GM21717 (cell line): ENCODE results near the gene SLC46A3.
"Not testable (repeated sequence)": the region's sequence is repeated elsewhere in the genome, so short reads cannot be mapped to it uniquely, and the experiment has no call there.

Source experiments
- ATAC-seq: cut with Tn5 transposase; IDR thresholded peaks from one replicate; pipeline ENCODE4 v1.9.1; 2021; ENCODE audit warnings: mild to moderate bottlenecking, moderate library complexity; ENCODE audit not compliant: unreplicated experiment

SLC46A3 gene

GRCh38 chr13:28684257-28684656, 34.5 kb downstream of the SLC46A3 start:
- no peak for ATAC-seq

- ATAC-seq = not testable (repeated sequence)
Measured at GRCh38 chr13:28683169-28683568, 35.6 kb downstream of the SLC46A3 start.

DNA sequence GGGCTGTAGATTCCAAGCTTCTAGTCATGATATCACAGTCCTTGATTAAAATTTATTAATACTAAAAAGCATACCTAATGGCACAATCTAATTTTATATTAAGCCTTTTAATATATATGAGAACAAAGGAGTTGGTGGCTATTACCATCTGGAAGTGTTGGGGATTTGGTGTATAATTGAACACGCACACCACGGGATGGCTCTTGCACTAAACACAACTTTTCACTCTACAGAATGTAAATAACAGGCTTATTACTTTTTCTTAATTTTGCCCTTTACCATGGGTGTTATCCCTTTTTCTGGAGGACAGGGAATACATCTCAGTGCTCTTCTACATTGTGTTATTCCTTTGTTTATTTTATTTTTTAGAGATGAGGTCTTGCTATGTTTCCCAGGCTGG, 38.2 kb downstream of the SLC46A3 start:
- no peak for ATAC-seq

DNA sequence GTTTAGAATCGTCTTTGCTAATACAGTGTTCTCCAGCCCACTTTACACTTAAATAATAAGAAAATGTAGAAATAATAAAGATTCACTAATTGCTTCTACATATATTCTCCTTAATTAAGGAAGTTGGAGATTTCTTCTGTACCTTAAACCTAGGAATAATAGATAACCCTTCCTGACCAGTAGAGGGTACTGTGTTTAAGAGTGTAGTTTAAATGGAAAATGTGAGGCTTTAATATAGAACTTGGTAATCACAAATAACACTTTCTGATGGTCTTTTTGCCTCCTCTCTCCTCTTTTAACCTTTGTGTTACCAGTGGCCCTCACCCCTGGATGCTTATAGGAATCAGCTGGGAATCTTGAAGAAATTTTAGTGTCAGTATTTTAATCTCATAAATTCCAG, 39.1 kb downstream of the SLC46A3 start:
- ATAC-seq = no peak

- no peak for ATAC-seq
Measured at GRCh38 chr13:28678809-28679208, 40.0 kb downstream of the SLC46A3 start.

- ATAC-seq = no peak
Measured at GRCh38 chr13:28671126-28671792, 47.5 kb downstream of the SLC46A3 start.

DNA sequence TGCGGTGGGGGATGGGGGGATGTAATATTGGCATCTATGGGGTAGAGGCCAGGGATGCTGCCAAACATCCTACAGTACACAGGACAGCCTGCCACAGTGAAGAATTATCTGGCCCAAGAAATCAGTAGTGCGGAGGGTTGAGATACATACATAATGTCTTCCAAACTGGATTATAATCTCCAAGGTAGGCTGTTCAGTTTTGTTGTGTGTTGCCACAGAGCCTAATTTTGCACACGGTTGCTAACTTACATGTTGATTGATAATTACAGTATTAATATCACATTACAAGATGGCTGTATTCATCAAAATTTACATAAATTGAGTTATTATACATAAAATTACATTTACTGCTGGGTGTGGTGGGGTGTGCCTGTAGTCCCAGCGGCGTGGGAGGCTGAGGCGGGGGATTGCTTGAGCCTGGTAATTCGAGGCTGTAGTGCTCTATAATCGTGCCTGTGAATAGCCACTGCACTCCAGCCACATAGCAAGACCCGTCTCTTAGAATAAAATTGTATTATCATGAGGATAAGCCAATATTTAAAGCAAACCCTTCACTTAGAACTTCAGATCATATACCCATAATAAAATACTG, 51.8 kb downstream of the SLC46A3 start:
- ATAC-seq = no peak

DNA sequence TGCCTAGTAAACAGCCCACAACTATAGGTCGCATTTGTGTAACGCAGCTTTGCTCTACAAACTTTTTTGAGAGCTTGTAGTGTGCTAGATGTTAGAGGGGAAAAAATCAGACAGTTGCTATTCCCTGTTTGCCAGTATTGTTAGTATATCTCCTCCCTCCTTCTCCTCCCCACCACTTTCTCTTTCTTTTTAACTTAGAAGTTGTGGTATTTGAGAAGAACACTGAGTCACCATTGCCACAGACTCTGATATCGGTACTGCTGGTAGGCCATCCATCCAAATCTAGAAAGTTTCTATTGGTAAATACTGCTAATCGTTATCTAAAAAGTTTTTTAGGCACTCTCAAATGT, 59.2 kb downstream of the SLC46A3 start:
- ATAC-seq = peak; percentile 39

GRCh38 chr13:28658796-28659620, 59.8 kb downstream of the SLC46A3 start, which contains the start of gene POMP:
POMP (plus strand) TSS chr13:28659130; CDS start chr13:28659185, 55 bp downstream.
- ATAC-seq = peak; percentile 77

- peak; percentile 22 for ATAC-seq
Measured at GRCh38 chr13:28658539-28658795, 60.3 kb downstream of the SLC46A3 start.

DNA sequence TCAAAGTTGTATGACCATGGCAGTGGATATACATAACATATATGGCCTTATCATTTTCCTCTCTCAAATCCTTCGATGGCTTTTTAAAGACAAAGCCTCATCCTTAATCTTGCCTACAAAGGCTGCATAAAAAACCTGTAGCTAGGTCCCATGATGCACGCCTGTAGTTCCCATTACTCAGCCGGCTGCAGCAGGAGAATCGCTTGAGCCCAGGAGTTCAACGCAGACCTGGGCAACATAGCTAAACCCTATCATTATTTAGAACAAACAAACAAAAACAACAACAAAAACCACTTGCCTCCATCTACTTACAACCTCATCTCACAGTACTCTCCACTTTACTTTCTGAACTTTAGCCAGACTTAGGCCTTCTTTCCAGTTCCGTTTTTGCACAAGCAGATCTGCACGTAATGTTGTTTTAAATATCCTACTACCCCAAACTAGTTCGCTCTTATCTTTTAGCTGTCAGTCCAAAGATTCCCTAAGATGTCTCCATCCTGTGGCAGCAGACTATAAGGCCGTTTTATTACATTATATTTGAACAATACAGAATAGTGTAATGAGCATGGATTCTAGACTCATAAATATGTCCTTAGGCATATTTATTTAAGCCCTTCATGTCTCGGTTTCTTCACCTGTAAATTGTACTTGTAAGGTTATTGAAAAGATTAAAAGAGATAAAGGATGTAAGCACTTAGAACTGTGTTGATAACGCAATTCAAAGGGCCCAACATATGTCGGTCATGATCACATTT, 60.8 kb downstream of the SLC46A3 start:
- ATAC-seq = no peak

- no peak for ATAC-seq
Measured at GRCh38 chr13:28655561-28655960, 63.2 kb downstream of the SLC46A3 start.

- ATAC-seq = no peak
Measured at GRCh38 chr13:28654276-28654675, 64.5 kb downstream of the SLC46A3 start.

GRCh38 chr13:28653111-28653510, 65.7 kb downstream of the SLC46A3 start:
- ATAC-seq = no peak

GRCh38 chr13:28651810-28652401, 66.9 kb downstream of the SLC46A3 start:
- ATAC-seq = no peak

DNA sequence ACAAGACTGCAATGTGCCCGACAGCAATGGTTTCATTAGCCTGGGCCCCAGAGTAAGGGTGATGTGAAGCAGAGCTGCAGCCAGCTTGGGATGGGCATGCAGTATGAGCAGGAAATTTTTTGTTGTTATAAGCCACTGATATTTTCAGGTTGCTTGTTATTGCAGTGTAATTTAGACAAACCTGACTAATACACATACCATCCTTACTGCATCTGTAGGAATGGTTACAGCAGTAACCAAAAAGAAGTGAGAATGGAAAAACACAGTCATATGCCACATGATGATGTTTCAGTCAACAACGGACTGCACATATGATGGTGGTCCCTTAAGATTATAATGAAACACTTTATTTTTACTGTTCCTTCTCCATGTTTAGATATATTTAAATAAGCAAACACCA, 68.5 kb downstream of the SLC46A3 start:
- no peak for ATAC-seq
